Hepatocyte (in vitro differentiated cells): Measurements from ENCODE around the gene C10orf67.

Experiments used
- CTCF ChIP-seq: fragments of 200-600 bp; sonication (generic); IDR thresholded peaks from 2 replicates; pipeline ENCODE4 v1.5.1; 2016; ENCODE audit warnings: antibody characterized with exemption, mild to moderate bottlenecking; ENCODE audit not compliant: poor library complexity
- EZH2 ChIP-seq: fragments of 200-600 bp; sonication (generic); IDR thresholded peaks from 2 replicates; pipeline ENCODE4 v1.6.1; 2016; ENCODE audit warnings: antibody characterized with exemption, mild to moderate bottlenecking, borderline replicate concordance

- TF ChIP-seq CTCF (no peak), EZH2 (no peak)
These were observed 35.1 kb upstream of the C10orf67 start for GRCh38 chr10:23379686-23380085.
